HCT116 (cell line): ENCODE results near the gene RNU11. TPM values are rescaled to one million over a fixed set of nuclear protein-coding genes. Genes with fewer than 3 reads are reported as not detected.
"Not testable (repeated sequence)": the region's sequence is repeated elsewhere in the genome, so short reads cannot be mapped to it uniquely, and the experiment has no call there.

Experiments used
- ATAC-seq: fragments of 200-7000 bp; cut with Tn5 transposase; 2 replicates; pipeline ENCODE4 v1.9.1; 2020; ENCODE audit warnings: mild to moderate bottlenecking, moderate library complexity
- BruUV-seq: library from RNA; stranded (reverse); fragments of 400-500 nt; replicated peaks from 2 replicates; lab custom pipeline; 2021; lab: Mats Ljungman, UMichigan
- CTCF ChIA-PET: fragments of 300-600 bp; sonication (Branson Sonifier 250); formaldehyde crosslinking; loops from one replicate; lab custom pipeline; 2021; ENCODE audit warnings: antibody characterized with exemption; lab: Charles Lee
- POLR2A ChIA-PET: fragments of 300-600, 350-600 bp; sonication (Branson Sonifier 250); formaldehyde crosslinking; loops from one replicate; lab custom pipeline; 2021; ENCODE audit warnings: antibody characterized with exemption; lab: Charles Lee
- RAD21 ChIA-PET, 2 experiments: fragments of 300-600 bp; sonication (Branson Sonifier 250); formaldehyde crosslinking; loops; one replicate each; lab custom pipeline; 2023; ENCODE audit warnings: low total read pairs in 2 of 2; ENCODE audit not compliant: uncharacterized antibody in 2 of 2, unreplicated experiment in 2 of 2, low non-redundant PET in 1 of 2; lab: Charles Lee
- DNase-seq: peaks from one replicate; pipeline ENCODE4 v3.0.0-alpha.2; 2010; ENCODE audit warnings: low read depth, low spot score
- H2AFZ ChIP-seq: fragments of 200-600 bp; shearing (Covaris generic), sonication (generic); 2 replicates; pipeline ENCODE4 v1.6.1; 2017; ENCODE audit warnings: low read depth, mixed run types, mixed read lengths, antibody characterized with exemption, low read length; ENCODE audit not compliant: poor library complexity, severe bottlenecking
- H3K27ac ChIP-seq: 2 replicates; pipeline ENCODE4 v1.5.1; 2012; ENCODE audit warnings: low read depth, low read length
- H3K27me3 ChIP-seq: fragments of 200-600 bp; sonication (generic); 2 replicates; pipeline ENCODE4 v1.6.1; 2016; ENCODE audit warnings: mixed run types, low read length, mixed read lengths; ENCODE audit not compliant: insufficient read depth
- H3K36me3 ChIP-seq, 2 experiments: fragments of 200-500 bp in 1 of 2; fragments of 200-600 bp in 1 of 2; sonication (Bioruptor generic) in 1 of 2; sonication (generic) in 1 of 2; 2 replicates each; pipeline versions ENCODE4 v1.5.1 to v1.6.1; 2014 to 2016; ENCODE audit warnings: low read length in 2 of 2, inconsistent platforms in 1 of 2, mixed read lengths in 1 of 2, mixed run types in 1 of 2; ENCODE audit not compliant: insufficient read depth in 2 of 2, control insufficient read depth in 1 of 2
- H3K4me1 ChIP-seq, 2 experiments: fragments of 200-600 bp in 1 of 2; sonication (generic) in 1 of 2; 2 replicates each; pipeline versions ENCODE4 v1.5.1 to v1.6.1; 2012 to 2017; ENCODE audit warnings: low read length in 2 of 2, inconsistent platforms in 1 of 2, mild to moderate bottlenecking in 1 of 2, mixed read lengths in 1 of 2, mixed run types in 1 of 2, moderate library complexity in 1 of 2; ENCODE audit not compliant: insufficient read depth in 2 of 2, control insufficient read depth in 1 of 2
- H3K4me2 ChIP-seq: fragments of 200-600 bp; sonication (generic); 2 replicates; pipeline ENCODE4 v1.6.1; 2017; ENCODE audit warnings: mixed run types, low read length, mixed read lengths
- H3K4me3 ChIP-seq, 2 experiments: fragments of 200-600 bp in 1 of 2; sonication (generic) in 1 of 2; replicated peaks in 1 of 2; 2 replicates each; pipeline ENCODE4 v1.5.1; 2011 to 2016; ENCODE audit warnings: low read length in 2 of 2, control low read depth in 1 of 2, low read depth in 1 of 2, mild to moderate bottlenecking in 1 of 2, mixed read lengths in 1 of 2, mixed run types in 1 of 2
- H3K79me2 ChIP-seq: fragments of 200-600 bp; sonication (generic); 2 replicates; pipeline ENCODE4 v1.6.1; 2017; ENCODE audit warnings: mild to moderate bottlenecking, mixed run types, low read length, moderate library complexity, mixed read lengths; ENCODE audit not compliant: insufficient read depth
- H3K9ac ChIP-seq: fragments of 200-600 bp; sonication (generic); 2 replicates; pipeline ENCODE4 v1.6.1; 2016; ENCODE audit warnings: low read length, mixed read lengths
- H3K9me2 ChIP-seq: fragments of 200-600 bp; sonication (generic), shearing (Covaris generic); 2 replicates; pipeline ENCODE4 v1.6.1; 2017; ENCODE audit warnings: mixed run types, mild to moderate bottlenecking, moderate library complexity; ENCODE audit not compliant: insufficient read depth
- H3K9me3 ChIP-seq, 2 experiments: fragments of 200-500 bp in 1 of 2; fragments of 200-600 bp in 1 of 2; sonication (Bioruptor generic) in 1 of 2; sonication (generic) in 1 of 2; 2 replicates each; pipeline ENCODE4 v1.6.1; 2014 to 2017; ENCODE audit warnings: low read length in 2 of 2, mixed read lengths in 2 of 2, inconsistent platforms in 1 of 2, low read depth in 1 of 2, mild to moderate bottlenecking in 1 of 2, mixed run types in 1 of 2, moderate library complexity in 1 of 2; ENCODE audit not compliant: control insufficient read depth in 1 of 2, insufficient read depth in 1 of 2
- H4K20me1 ChIP-seq: fragments of 200-600 bp; sonication (generic), shearing (Covaris generic); 2 replicates; pipeline ENCODE4 v1.6.1; 2017; ENCODE audit warnings: mixed run types, mild to moderate bottlenecking, moderate library complexity; ENCODE audit not compliant: insufficient read depth
- CBX3 ChIP-seq: IDR thresholded peaks from 2 replicates; pipeline ENCODE4 v1.6.1; 2012; ENCODE audit warnings: low read depth
- RAD21 ChIP-seq: IDR thresholded peaks from 2 replicates; pipeline ENCODE4 v1.6.1; 2012; ENCODE audit warnings: low read depth, mild to moderate bottlenecking
- intact Hi-C: fragments of 100-400 bp; cut with micrococcal nuclease; formaldehyde crosslinking; loops from 2 replicates; pipeline ENCODE4 v1.10.0; 2022
- total RNA-seq: library from RNA; stranded (reverse); gene quantifications from one replicate; pipeline ENCODE4 v1.2.1, GENCODE V29; 2021; ENCODE audit not compliant: unreplicated experiment
- TF ChIP-seq, protein P1 (sequence below), 3 experiments: fragments of 200-600 bp in 1 of 3; sonication (generic) in 1 of 3; IDR thresholded peaks in 2 of 3; conservative IDR thresholded peaks in 1 of 3; 2 replicates each; pipeline ENCODE4 v1.5.1; 2012 to 2017; ENCODE audit warnings: low read depth in 2 of 3, low read length in 2 of 3, antibody characterized with exemption in 1 of 3, borderline replicate concordance in 1 of 3, control low read depth in 1 of 3, mild to moderate bottlenecking in 1 of 3, mixed read lengths in 1 of 3, mixed run types in 1 of 3, moderate library complexity in 1 of 3; ENCODE audit not compliant: insufficient read depth in 1 of 3

Gene RNU11
- total RNA-seq, 1 experiment from 2014 or later = not detected

DNA sequence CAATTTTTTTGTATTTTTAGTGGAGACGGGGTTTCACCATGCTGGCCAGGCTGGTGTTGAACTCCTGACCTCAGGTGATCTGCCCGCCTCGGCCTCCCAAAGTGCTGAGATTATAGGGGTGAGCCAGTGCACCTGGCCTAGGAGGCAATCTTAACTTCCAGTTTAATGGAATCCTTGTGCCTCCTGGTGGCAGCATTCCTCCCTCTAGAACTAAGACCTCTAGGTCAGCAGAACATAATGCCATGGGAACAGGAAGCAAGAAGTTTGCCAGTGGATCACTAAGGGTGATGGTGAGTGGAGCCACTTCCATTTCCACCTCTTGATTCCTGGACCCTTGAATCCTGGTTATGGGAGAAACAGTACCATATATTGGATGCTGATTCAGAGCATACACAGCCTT lies 5.5 kb downstream of the RNU11 start:
- H3K36me3 ChIP-seq, H3K4me2 ChIP-seq, H3K27me3 ChIP-seq, CTCF ChIA-PET, POLR2A ChIA-PET, BruUV-seq, H3K4me3 ChIP-seq, H3K9me2 ChIP-seq, H2AFZ ChIP-seq, H3K79me2 ChIP-seq, intact Hi-C loops, DNase-seq, H3K9ac ChIP-seq, H3K9me3 ChIP-seq, H3K27ac ChIP-seq, H4K20me1 ChIP-seq, RAD21 ChIA-PET: not testable (repeated sequence)
- peaks cover 8 to 10% of the 10 kb centered on the region in 2 experiments for H3K4me1 ChIP-seq
- peak; percentile 51 for ATAC-seq
- peak; percentile 79 for TF ChIP-seq RAD21
- 0 out of 2 replicates have a peak, but pooled peaks have one; percentile 25 for TF ChIP-seq CBX3
- TF ChIP-seq, protein P1, sequence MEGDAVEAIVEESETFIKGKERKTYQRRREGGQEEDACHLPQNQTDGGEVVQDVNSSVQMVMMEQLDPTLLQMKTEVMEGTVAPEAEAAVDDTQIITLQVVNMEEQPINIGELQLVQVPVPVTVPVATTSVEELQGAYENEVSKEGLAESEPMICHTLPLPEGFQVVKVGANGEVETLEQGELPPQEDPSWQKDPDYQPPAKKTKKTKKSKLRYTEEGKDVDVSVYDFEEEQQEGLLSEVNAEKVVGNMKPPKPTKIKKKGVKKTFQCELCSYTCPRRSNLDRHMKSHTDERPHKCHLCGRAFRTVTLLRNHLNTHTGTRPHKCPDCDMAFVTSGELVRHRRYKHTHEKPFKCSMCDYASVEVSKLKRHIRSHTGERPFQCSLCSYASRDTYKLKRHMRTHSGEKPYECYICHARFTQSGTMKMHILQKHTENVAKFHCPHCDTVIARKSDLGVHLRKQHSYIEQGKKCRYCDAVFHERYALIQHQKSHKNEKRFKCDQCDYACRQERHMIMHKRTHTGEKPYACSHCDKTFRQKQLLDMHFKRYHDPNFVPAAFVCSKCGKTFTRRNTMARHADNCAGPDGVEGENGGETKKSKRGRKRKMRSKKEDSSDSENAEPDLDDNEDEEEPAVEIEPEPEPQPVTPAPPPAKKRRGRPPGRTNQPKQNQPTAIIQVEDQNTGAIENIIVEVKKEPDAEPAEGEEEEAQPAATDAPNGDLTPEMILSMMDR (IDR thresholded peaks at IDR 0.05 in 2 of 3, conservative IDR thresholded peaks at IDR 0.05 in 1 of 3; ENCODE audit: borderline replicate concordance in 1 of 3, insufficient read depth in 1 of 3, low read depth in 2 of 3, low read length in 2 of 3) = peak; percentile 38 to 62 (median 45); a peak in 5 of 6 replicates

- ATAC-seq, BruUV-seq, H3K9me2 ChIP-seq, H3K9ac ChIP-seq, H3K4me1 ChIP-seq, H2AFZ ChIP-seq, RAD21 ChIA-PET, H3K4me2 ChIP-seq, H3K27ac ChIP-seq, H3K79me2 ChIP-seq, H3K9me3 ChIP-seq, H3K36me3 ChIP-seq, H4K20me1 ChIP-seq, intact Hi-C loops, POLR2A ChIA-PET, H3K4me3 ChIP-seq, H3K27me3 ChIP-seq, DNase-seq: not testable (repeated sequence)
- CTCF ChIA-PET = interaction anchor here (1.6 kb wide), 1 partner anchor 221 kb away, joined by 5 read pairs; no protein-coding TSS in a partner anchor
Measured at GRCh38 chr1:28655448-28656311, 7.3 kb downstream of the RNU11 start.
